GM23338 (cell line): Measurements from ENCODE around the gene FAM153A.
"Not testable (repeated sequence)": the region's sequence is repeated elsewhere in the genome, so short reads cannot be mapped to it uniquely, and the experiment has no call there.

ENCODE experiments used
- CREB1 ChIP-seq: fragments of 250-450 bp; sonication (Bioruptor Pico); IDR thresholded peaks from 2 replicates; pipeline ENCODE4 v1.5.0; 2020; ENCODE audit warnings: low read depth, mild to moderate bottlenecking, moderate library complexity
- CTCF ChIP-seq, 2 experiments: fragments of 200-600 bp in 1 of 2; sonication (generic) in 1 of 2; conservative IDR thresholded peaks; 2 replicates each; pipeline versions ENCODE4 v1.5.1 to v1.6.1; 2016 to 2017; ENCODE audit warnings: antibody characterized with exemption in 2 of 2, low read depth in 2 of 2, mild to moderate bottlenecking in 2 of 2, moderate library complexity in 1 of 2
- ETS1 ChIP-seq: IDR thresholded peaks from 2 replicates; pipeline ENCODE4 v1.6.1; 2016; ENCODE audit warnings: antibody characterized with exemption
- EZH2 ChIP-seq: fragments of 200-600 bp; sonication (generic); IDR thresholded peaks from one replicate; pipeline ENCODE4 v1.8.0; 2017; ENCODE audit warnings: antibody characterized with exemption, mild to moderate bottlenecking, low read depth; ENCODE audit not compliant: unreplicated experiment
- EZH2phosphoT487 ChIP-seq: fragments of 200-600 bp; sonication (generic); IDR thresholded peaks from one replicate; pipeline ENCODE4 v1.8.1; 2018; ENCODE audit warnings: antibody characterized with exemption; ENCODE audit not compliant: unreplicated experiment
- JUNB ChIP-seq: IDR thresholded peaks from one replicate; pipeline ENCODE4 v1.6.1; 2016; ENCODE audit warnings: antibody characterized with exemption; ENCODE audit not compliant: unreplicated experiment
- POLR2AphosphoS5 ChIP-seq: IDR thresholded peaks from 2 replicates; pipeline ENCODE4 v1.6.1; 2016; ENCODE audit warnings: antibody characterized with exemption, low read depth
- REST ChIP-seq: IDR thresholded peaks from one replicate; pipeline ENCODE4 v1.6.1; 2018; ENCODE audit warnings: antibody characterized with exemption; ENCODE audit not compliant: unreplicated experiment
- ZNF114 ChIP-seq: fragments of 250-450 bp; sonication (Bioruptor Pico); IDR thresholded peaks from 2 replicates; pipeline ENCODE4 v1.5.0; 2020; ENCODE audit warnings: mild to moderate bottlenecking, moderate library complexity
- ZNF331 ChIP-seq: fragments of 250-450 bp; sonication (Bioruptor Pico); IDR thresholded peaks from 2 replicates; pipeline ENCODE4 v1.5.0; 2020; ENCODE audit warnings: low read depth, mild to moderate bottlenecking, moderate library complexity
- ZNF462 ChIP-seq: fragments of 250-450 bp; sonication (Bioruptor Pico); IDR thresholded peaks from 2 replicates; pipeline ENCODE4 v1.5.0; 2020; ENCODE audit warnings: mild to moderate bottlenecking, moderate library complexity

GRCh38 chr5:177812160-177812743 lies 29.6 kb upstream of the FAM153A start:
- TF ChIP-seq EZH2; CTCF (conservative IDR thresholded peaks at IDR 0.05; ENCODE audit: low read depth in 2 of 2); EZH2phosphoT487; POLR2AphosphoS5; ZNF114; ZNF462; REST; ZNF331 (CRISPR knock-in tag); CREB1; ETS1; JUNB: not testable (repeated sequence)
